ENCODE results near the gene TIMM22.

The TIMM22 gene

DNA sequence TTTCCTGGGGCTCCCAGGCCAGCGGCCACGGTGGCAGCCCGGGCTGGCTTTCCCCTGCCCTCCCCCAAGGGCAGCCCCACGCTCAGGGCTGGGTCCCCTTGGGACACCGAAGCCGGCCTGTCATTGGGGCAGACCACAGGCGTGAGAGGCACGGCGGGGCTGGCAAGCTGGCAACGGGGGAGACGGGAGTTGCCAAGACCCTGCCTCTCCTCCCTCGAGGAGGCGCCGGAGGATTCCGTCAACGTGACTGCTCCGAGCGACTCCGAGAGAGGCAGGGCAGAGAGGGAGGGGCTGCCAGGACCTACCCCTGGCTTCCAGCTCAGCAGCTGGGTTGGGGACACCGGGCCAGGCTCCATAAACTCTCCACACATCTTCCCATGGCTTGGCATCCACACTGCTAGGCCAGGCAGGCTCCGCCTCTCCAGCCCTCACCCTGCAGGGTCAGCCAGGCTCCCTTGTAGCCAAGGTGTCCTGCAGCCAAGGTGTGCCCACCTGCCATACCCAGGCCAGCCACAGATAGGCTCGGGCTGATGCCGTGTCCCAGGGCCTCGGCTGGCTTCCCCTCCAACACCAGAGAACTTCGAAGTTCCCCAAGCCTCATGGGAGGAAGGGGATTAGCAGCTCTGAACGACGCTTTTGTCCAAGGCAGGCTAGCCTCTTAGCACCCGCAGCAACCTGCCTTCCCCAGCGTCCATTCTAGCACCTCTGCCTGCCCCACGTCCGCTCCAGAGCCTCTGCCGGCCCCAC lies 25.5 kb downstream of the TIMM22 start:
- DNase-seq (ENCODE audit: low read depth) = no peak

DNA sequence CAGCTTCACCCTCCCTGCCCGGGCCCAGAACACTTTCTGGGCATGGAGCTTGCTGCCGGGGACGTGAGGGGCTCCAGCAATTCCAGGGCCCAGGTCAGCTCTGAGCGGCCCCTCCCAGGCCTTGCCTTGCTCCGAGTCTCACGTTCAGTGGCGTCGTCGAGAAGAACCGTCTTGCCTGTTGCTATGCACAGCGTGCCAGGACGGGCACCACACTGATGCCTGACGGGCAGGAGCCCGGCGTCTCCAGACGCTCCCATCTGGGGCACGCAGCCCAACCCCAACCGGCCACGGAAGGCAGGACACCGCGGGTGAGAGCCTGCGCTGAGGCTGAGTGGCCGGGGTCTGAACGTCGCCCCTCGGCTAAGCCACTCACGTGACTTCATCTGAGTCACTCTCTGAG lies 27.1 kb downstream of the TIMM22 start:
- no peak for DNase-seq (ENCODE audit: low read depth)

DNA sequence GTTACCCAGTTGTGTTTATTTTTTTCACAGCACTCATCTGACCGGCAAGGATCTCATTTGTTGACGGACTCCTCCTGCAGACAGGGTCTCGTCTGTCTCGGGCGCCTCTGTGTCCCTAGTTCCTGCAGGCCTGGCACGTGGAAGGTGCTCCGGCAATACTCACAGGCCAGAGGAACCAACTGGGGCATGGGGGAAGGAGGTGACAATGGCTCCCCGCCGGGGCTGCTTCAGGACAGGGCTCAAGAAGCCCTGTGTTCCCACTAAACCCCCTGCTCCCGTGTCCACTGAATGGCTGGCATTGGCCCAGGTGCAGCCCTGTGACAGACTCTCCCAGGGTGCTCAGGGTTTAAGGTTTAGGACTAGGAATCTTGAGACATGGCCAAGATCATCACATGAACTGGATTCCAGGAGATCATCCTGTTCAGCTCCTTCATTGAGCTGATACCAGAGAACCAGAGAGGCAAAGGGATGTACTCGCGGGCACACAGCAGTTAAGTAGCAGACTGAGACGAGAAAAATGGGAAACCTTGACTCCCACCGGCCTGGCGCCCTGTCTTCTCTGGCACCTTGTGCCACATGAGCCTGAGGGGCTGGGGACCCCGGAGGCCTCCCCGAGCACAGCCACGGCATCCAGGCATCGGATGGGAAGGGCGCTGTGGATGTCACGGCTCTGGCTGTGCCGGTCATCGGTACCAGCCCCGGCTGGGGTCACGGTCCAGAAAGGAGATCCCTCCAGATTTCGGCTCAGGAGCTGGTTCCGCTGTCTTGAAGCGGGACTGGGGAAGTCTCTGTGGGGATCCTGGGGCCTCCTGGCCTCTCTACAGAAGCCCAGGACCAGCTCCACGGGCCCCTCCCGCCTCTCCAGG lies 29.0 kb downstream of the TIMM22 start:
- DNase-seq (ENCODE audit: low read depth) = no peak

DNA sequence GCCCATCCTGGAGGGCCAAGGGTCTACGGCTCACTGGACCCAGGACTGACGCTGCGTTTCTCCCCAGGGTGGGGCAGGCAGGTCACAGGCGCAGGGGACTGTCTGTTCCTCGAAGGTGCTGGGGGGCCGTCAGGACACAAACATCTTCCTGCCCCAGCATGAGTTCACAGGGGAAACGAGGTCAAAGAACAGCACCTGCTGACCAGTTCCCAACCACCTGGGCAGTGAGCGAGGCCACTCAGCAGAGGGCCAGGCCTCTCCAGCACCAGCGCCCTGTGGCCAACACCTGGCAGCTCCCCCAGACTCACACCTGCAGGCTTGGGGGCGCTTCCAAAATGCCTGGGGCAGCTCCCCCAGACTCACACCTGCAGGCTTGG lies 29.7 kb downstream of the TIMM22 start:
- no peak for DNase-seq (ENCODE audit: low read depth)

DNA sequence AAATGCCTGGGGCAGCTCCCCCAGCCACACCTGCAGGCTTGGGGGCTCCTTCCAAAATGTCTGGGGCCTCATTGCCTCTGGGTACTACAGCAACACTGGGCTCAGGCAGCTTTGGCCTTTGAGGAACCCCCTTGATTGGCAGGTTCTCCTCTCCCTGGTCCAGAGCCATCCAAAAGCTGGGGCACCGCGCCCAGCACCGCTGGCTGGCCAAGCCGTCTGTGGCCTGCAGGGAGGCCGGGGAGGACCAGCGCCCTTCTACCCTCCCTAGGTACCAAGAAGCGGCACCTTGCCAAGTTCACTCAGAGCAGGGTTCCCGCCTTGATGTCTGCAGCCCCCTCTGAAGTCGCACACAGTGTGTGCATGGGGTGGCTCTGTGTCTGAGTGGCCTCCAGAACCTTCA lies 30.1 kb downstream of the TIMM22 start:
- no peak for DNase-seq (ENCODE audit: low read depth)

DNA sequence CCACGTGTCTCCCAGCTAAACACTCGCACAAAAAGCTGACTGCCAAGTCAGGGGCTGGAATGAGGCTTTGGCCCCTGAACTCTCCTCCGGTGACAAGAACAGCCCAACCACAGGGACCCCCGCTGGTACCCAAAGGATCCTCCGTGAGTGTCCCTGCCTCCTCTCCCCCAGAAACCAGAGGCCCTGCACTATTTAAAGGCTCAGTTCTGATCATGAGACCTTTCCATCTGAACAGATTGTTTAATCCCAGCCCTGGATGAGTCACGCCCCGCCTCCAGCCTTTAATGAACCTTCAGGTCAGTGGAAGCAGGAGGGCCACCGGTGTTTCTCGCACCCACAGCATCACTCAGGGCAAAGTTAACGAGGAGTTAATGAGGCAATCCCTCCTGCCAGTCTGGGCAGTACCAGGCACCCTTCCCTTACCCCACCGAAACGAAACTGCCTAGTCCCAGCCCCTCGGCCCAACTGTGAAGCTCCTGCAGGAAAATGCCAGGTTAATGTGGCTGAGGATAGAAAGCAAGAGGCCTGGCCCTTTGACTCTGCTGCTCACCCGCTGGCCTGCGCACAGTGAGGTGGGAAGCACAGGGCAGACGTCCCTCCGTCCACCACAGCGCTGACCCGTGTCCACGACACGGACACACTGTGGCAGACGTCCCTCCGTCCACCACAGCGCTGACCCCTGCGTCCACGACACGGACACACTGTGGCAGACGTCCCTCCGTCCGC lies 32.4 kb downstream of the TIMM22 start:
- DNase-seq (ENCODE audit: low read depth) = no peak

DNA sequence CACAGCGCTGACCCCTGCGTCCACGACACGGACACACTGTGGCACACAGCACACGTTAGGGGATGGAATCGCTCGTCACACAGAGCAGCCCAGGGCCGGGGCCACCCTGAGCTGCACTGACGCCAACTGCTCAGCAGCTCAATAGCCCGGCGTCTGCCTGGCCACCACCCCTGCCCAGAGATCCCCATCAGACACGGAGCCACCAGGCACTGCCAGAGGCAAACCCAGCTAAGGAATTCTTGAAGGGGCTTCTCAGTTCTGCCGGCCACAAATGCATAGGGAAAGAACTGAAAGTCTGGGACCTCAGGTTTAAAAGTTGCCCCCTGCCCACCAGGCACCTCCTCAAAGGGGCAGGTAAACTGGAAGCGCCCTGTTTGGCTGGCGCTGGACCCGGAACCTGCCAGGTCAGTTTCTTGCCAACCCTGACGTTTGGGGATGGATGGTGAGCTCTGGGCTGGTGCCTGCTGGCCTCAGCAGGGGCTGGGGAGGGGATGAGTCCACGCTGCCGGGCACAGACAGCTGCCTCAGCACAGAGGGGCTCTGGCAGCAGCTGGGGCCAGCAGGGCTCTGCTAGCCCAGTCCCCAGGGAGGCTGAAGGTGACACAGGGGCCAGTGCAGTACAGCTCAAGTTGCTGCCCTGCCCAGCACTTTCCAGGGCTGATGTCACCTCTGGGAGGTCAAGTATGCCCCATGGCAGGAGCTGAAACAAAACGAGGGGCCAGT lies 33.2 kb downstream of the TIMM22 start:
- no peak for DNase-seq (ENCODE audit: low read depth)

DNA sequence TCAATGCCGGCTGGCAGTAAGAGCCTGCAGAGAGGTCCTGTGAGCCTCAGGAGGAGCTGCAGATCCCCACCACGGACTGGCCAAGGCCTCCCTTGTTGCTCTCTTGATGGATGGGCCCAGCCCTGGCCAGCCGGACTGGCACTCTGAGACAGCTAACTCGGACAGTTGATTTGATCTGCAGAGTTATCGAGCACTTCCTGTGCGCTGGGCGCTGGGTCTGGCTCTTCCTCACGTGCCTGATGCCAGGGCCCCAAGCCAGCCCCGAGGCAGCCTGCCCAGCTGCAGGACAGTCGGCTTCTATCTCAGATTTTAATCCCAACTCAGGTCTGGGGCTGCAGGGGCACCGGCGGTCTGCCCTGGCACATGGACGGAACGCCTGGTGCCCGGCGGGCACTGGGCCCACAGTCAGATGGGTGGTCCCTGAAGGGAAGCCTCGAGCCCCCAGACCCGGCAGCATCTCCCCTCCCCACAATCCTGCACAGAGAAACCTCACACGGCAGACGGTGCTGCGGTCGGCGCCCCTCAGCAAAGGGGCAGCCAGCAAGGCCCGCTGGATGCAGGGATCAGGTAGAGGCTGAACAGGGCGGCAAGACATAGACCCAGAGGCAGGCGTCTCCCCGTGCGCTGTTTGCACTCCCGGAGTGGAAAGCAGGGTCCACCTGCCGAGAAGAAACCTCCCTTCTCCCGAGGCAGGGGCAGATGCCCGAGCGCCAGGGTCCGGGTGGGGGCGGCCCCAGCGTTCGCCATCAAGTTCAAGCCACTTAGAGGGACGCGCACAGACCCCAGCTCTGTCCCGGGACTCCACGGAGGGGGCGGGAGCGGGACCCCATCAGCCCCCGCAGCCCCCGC lies 34.0 kb downstream of the TIMM22 start:
- DNase-seq (ENCODE audit: low read depth) = no peak

DNA sequence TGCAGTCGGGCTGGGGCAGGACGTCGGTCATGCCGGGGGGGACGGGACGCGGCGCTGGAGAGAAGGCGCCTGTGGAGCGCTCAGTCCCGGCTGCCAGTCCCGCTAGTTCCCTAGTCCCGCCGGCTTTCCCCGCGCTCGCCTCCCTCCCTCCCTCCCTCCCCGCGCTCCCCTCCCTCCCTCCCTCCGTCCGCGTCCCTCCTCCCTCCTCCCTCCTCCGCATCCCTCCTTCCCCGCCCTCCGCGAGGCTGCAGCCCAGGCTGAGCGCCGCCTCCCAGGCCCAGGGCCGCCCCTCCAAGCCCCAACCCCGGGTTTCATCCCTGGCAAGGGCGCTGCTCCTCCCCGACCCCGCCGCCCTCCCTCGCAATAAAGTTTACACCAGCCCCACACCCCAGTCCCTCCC lies 34.8 kb downstream of the TIMM22 start:
- DNase-seq (ENCODE audit: low read depth) = no peak

DNA sequence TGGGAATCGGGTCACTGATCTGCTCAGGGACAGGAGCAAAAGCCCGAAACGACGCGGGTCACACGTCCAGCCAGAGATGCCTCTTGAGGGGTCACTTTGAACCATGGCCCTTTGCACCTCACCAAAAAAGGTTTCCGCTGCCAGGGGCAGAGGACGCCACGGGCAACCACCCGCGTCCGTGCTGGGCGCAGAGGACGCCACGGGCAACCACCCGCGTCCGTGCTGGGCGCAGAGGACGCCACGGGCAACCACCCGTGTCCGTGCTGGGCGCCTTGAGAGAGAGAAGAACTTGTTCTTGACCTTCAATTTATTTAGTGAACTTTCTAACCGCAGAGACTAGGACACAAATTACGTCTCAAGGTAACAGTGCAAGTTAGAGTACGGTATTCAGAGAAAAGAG lies 35.5 kb downstream of the TIMM22 start:
- no peak for DNase-seq (ENCODE audit: low read depth)

DNA sequence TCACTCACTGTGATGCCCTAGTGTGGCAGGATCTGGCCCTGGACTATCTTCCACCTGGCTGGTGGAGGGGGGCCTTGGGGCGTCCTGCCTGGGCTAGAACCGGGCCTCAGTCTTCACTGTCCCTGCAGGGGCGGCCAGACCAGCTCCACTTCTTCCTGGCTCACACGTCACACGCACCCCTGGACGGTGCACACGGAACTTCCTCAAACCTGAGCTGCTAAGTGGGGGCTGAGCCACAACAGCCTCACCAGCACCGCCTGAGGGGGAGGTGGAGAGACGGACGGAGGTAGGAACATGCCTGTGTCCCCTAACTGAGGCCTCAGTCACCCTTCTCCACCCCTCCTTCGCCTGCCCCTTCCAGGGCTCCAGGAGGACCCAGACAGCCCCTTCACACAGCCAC lies 36.6 kb downstream of the TIMM22 start:
- no peak for DNase-seq (ENCODE audit: low read depth)

DNA sequence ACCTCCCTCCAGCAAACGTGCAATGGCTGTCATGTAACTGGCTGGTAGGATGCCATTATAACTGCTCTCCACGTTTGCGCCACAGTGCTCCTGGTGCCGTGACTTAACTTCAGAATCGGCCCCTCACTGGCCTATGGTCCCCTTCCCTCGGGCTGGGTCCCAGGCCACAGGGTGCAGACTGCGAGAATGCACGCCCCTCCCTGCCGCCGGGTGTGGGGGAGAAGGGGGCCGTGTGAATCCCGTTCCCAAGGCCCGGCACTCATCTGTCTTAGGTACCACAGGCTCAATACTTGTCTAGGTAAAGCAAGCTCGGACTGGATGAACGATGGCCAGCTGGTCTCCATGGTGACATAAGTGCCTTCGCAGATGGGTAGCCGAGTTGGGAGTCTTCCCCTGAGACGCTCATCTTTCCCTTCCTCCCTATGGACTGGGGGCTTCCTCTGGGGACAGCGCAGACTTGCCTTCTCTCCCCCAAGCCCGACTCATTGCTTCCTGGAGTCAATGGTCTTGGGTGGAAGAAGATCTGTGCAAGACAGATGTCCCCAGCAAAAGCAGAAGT lies 37.8 kb downstream of the TIMM22 start:
- no peak for DNase-seq (ENCODE audit: low read depth)

DNA sequence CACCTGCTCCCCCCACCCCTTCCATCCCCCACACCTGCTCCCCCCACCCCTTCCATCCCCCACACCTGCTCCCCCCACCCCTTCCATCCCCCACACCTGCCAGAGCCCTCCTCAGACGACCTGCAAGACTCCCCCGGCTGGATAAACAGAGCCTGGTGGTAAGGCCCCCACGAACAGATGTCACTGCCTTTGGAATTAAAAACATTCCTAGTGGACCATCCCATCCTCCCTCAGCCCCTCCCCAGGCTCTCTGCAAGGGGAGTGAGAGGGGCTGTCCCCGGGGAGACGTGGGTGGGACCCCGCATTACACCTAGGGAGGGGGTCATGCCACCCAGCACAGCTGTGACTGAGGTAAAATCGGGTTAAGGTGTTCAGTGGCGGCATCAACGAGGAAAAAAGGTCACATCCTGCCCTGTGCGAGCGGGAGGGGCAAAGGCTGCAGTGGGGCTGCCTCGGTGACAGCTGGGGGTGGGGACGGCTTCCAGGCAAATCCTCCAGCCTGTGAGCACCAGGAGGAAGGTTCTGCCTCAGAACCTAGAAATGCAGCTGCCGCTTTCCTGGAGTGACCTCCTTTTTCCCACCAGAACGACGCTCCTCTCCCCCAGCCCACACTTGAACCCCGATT lies 38.7 kb downstream of the TIMM22 start:
- DNase-seq (ENCODE audit: low read depth) = no peak

DNA sequence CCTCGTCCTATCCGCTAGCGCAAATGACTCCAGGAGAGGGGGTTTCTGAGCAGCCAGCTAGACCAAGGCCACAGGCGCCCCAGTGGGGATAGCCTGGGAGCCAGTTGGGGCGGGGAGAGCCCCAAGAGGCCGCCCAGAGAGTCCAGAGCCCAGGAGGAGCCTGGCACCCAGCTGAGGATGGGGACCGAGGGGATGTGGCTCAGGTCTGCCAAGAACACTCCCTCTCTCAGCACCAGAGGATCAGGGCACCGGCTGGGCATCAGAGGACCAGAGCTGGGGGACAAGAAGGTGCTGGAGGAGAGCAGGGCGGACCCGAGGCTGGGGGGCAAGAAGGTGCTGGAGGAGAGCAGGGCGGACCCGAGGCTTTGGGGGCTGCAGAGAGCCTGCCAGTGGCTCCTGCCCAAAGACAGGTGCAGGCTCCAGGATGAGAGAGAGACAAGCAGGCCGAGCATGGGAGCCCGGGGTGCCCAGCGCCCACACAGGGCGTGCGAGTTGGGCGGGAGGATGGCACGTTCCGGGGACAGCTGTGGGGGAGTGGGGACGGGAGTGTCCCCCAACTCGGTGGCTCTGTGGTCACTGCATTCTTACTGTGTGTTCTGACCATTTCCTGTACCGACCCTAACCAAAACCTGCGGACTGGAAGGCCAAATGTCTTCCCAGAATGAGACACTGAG lies 39.4 kb downstream of the TIMM22 start:
- no peak for DNase-seq (ENCODE audit: low read depth)

DNA sequence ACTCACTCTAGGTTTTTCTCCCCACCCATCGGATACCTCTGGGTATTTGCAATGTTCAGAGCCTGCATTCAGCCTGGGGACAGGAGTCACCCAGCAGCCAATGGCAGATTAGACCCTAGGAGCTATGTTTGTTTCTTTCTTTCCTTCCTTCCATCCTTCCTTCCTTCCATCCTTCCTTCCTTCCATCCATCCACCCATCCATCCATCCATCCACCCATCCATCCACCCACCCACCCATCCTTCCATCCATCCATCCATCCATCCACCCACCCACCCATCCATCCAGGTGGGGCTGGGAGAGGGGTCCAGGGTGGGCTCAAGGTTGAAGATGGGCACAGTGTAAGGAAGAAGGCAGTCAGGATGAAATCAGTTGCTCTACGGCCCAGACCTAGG lies 39.9 kb downstream of the TIMM22 start:
- DNase-seq (ENCODE audit: low read depth) = no peak

DNA sequence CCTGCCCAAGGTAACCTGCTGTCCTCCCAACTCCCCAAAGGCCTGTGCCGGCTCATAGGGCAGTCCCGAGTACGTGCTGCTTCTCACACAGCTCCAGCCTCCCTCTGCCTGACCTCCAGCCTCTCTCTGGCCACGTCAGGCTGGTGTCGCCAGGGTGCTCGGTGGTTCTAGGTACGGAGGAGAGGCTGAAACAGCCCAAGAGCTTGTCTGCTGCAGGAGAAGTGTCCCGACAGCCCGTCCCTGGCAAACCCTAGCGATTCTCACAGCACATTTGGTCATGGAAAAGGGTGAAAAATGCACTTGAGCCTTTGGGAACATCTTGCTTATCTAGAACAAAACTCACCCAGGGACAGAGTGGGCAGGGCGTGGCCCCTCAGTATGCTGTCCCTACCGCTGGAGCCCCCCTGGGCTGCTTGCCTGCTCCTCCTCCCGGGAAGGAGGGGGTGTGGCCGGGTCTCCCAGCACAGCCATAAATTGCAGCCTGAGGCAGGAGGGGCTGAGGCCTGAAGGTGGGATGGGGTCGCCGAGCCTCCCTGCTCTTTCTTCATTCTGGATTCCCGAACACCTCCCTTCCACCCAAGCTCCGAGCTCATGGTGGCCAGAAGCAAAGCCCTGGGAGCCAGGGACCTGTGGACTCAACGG lies 40.4 kb downstream of the TIMM22 start:
- no peak for DNase-seq (ENCODE audit: low read depth)

DNA sequence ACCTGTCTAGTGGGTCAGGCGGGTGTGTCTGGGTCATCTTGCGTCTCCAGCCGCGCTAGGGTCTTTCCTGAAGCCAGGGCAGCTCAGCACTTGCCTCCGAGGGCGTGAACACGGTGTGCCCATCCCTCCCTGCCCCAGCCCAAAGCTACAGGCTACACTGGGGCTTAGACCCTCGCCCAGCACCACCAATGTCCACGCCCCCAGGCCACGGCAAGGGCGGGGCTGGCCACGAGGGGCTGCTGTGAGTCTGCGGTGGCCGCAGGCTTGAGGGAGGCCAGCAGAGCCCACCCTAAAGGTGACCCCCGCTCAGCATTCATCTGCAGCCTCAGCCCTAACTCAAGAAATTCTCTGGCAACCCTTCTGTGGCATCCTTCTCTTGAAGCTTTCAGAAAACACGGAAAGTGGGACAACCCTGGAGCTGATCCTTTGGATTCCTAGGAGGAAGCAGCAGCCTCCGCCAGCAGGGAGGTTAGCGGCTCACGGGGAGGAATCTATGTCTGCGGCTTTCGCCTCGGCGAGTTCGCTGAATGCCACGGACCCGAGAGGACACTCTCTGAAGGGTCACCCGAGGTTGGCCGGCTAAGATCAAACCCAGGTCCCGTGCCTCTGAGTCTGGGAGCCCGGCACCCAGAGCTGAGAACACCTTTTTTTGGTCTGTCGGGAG lies 41.7 kb downstream of the TIMM22 start:
- no peak for DNase-seq (ENCODE audit: low read depth)

DNA sequence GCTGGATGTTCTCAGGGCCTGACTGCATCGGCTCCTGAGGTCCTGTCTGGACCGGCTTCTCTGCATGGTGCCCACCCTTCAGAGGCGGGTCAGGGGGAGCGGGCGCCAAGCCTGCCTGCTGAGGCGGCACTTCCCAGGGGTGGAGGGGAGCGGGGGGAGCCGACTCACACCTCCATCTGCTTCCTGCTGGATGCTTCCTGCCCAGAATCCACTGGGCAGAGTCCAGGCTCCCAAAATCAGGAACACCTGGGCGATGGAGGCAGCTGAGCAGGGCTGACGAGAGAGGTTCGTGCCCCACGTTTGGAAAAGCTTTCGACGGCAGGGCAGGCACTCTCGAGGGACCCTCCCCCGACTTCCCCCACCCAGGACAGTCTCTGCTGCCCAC lies 42.2 kb downstream of the TIMM22 start:
- no peak for DNase-seq (ENCODE audit: low read depth)
